ENCODE results near the gene PDE9A. TPM values are rescaled to one million over a fixed set of nuclear protein-coding genes. Genes with fewer than 3 reads are reported as not detected.

The PDE9A gene
- total and polyA plus RNA-seq, 2 of the 4 experiments (the other 2 are of a cell fraction) = 0.89 to 0.90 TPM

DNA sequence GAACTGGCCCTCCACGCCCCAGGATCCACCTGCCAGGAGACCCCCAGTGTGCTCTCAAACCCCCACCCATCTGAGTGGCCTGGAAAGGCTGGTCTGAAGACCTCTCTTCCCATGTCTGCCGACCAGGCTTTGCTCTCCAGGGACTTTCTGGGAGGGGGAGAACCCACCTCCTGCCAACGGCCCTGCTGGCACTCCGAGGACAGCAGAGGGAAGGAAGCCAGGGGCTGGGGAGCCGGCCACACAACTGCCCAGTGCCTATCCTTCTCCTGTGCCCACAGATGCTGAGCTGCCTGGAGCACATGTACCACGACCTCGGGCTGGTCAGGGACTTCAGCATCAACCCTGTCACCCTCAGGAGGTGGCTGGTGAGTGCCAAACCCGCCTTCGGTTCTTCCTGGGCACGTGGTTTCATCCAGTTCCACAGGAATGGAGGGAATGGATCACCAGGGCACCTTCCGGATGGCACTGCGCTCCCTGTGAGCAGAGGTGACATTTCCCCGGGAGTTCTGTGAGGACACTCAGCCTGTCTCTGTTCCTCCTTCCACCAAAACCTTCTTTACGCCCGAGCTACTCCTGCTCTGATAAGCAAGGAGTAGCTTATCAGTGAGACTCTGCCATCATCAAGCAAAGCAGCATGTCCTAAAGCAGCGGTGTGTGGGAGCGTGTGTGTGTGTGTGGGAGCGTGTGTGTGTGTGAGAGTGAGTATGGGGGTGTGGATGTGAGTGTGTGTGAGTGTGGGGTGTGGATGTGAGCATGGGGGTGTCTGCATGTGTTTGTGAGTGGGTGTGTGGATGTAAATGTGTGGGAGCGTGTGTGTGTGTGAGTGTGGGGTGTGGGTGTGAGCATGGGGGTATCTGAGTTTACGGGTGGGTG, 105.5 kb downstream of the PDE9A start (continued):
- TF ChIP-seq CEBPB (IDR thresholded peaks at IDR 0.05; ENCODE audit: low read depth, low read length) = no peak

DNA sequence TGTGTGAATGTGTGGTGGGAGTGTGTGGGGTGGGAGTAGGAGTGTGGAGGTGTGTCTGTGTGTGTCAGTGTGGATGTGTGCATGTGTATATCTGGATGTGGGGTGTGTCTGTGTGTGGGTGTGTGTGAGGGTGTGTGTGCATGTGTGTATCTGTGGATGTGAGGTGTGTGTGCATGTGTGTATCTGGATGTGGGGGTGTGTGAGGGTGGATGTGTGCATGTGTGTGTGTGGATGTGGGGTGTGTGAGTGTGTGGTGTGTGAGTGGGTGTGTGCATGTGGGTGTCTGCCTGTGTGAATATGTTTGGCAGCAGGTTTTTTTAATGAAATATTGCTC, 106.1 kb downstream of the PDE9A start:
- H3K4ac ChIP-seq (ENCODE audit: low read depth, low read length) = no peak overlapping the region
- POLR2A ChIA-PET (ENCODE audit: unreplicated experiment) = no interaction called here
- ATAC-seq (ENCODE audit: low read depth) (no peak), DNase-seq (no peak)
- H3K36me3 ChIP-seq (ENCODE audit: control insufficient read depth, insufficient read depth, low read length) = no peaks in the 10 kb centered on the region
- H2AFZ ChIP-seq (replicated peaks; ENCODE audit: low read length, poor library complexity) = peak overlapping the region; percentile 33
- H4K5ac ChIP-seq (ENCODE audit: low read depth, low read length) = no peak overlapping the region
- no peak overlapping the region for H3K14ac ChIP-seq (replicated peaks; ENCODE audit: low read depth, low read length)
- H4K20me1 ChIP-seq (ENCODE audit: insufficient read depth, low read length) = no peaks in the 10 kb centered on the region; the same call in 1 of the 2 replicates
- H3K9me3 ChIP-seq (ENCODE audit: control insufficient read depth, insufficient read depth, low read length) = no peaks in the 10 kb centered on the region
- dilution Hi-C loops (cut with HindIII; ENCODE audit: low sequenced_read_pairs, unreplicated experiment) = no loop called here
- no peak overlapping the region for H4K8ac ChIP-seq (ENCODE audit: low read depth in 2 of 2, low read length in 2 of 2)
- TF ChIP-seq CEBPB (IDR thresholded peaks at IDR 0.05; ENCODE audit: low read depth, low read length) = no peak
- TF ChIP-seq RCOR1 (IDR thresholded peaks at IDR 0.05; ENCODE audit: insufficient replicate concordance, low read length) = no peak
- TF ChIP-seq POLR2A (IDR thresholded peaks at IDR 0.05; ENCODE audit: low read depth, low read length) = no peak
- no peak for TF ChIP-seq BHLHE40 (IDR thresholded peaks at IDR 0.05; ENCODE audit: low read depth, low read length)
- in situ Hi-C loops (cut with MboI; ENCODE audit: low sequenced_read_pairs) = loop anchor here (25.0 kb wide), 1 partner anchor 103 kb away; no protein-coding TSS in a partner anchor
- H2BK20ac ChIP-seq (ENCODE audit: low read depth, low read length) = no peak overlapping the region
- H3K27ac ChIP-seq (ENCODE audit: insufficient read depth, low read length) = no peak overlapping the region
- H2BK15ac ChIP-seq (ENCODE audit: low read depth, low read length) = no peak overlapping the region
- 0 out of 2 replicates have a peak, but pooled peaks cover 2% of the 10 kb centered on the region for H3K27me3 ChIP-seq (ENCODE audit: control insufficient read depth, insufficient read depth, low read length)
- CTCF ChIA-PET = no interaction called here
- H3K79me1 ChIP-seq (ENCODE audit: low read depth in 1 of 2, low read length in 2 of 2) = no peaks in the 10 kb centered on the region
- H3K4me2 ChIP-seq (ENCODE audit: low read depth, low read length) = no peak overlapping the region
- no peak overlapping the region for H2AK9ac ChIP-seq (replicated peaks; ENCODE audit: low read depth, low read length, poor library complexity)
- no peak overlapping the region for H2AK5ac ChIP-seq (ENCODE audit: low read depth, low read length)
- H3K23ac ChIP-seq (ENCODE audit: low read depth, low read length) = no peak overlapping the region
- no peak overlapping the region for H3K56ac ChIP-seq (ENCODE audit: extremely low read depth, insufficient read depth, low read length)
- H3K9me1 ChIP-seq (ENCODE audit: insufficient read depth, low read length) = no peaks in the 10 kb centered on the region
- no TSS peak for BruUV-seq (replicated peaks)
- peak overlapping the region; percentile 38 for H2BK5ac ChIP-seq (ENCODE audit: low read depth, low read length, poor library complexity, severe bottlenecking)
- no peak overlapping the region for H3K4me3 ChIP-seq (ENCODE audit: insufficient read depth, low read depth, low read length)
- no peaks in the 10 kb centered on the region for H3K4me1 ChIP-seq (ENCODE audit: control insufficient read depth, insufficient read depth, low read length)
- H3K18ac ChIP-seq (ENCODE audit: low read depth, low read length) = no peak overlapping the region
- intact Hi-C loops (cut with micrococcal nuclease) = no loop called here
- no peak overlapping the region for H3K9ac ChIP-seq (ENCODE audit: low read depth, low read length)
- no peak overlapping the region for H2BK120ac ChIP-seq (ENCODE audit: low read depth, low read length)
- H4K91ac ChIP-seq (ENCODE audit: insufficient read depth, low read depth, low read length) = no peak overlapping the region
